D721Med (cell line): ENCODE results near the gene NOX4.
"Not testable (repeated sequence)": the region's sequence is repeated elsewhere in the genome, so short reads cannot be mapped to it uniquely, and the experiment has no call there.

ENCODE experiments used
- DNase-seq: peaks from one replicate; pipeline ENCODE4 v3.0.0; 2011; ENCODE audit warnings: low spot score; ENCODE audit not compliant: insufficient read length
- FAIRE-seq: peaks from 2 replicates; lab custom pipeline; 2011; peaks lifted over from hg19 to GRCh38; lab: Jason Lieb, UNC
- TF ChIP-seq, protein P1 (sequence below): IDR thresholded peaks from 2 replicates; pipeline ENCODE4 v1.5.1; 2012; ENCODE audit warnings: mild to moderate bottlenecking, control low read depth; ENCODE audit not compliant: insufficient read depth; ENCODE audit errors: missing control alignments

The NOX4 gene

DNA sequence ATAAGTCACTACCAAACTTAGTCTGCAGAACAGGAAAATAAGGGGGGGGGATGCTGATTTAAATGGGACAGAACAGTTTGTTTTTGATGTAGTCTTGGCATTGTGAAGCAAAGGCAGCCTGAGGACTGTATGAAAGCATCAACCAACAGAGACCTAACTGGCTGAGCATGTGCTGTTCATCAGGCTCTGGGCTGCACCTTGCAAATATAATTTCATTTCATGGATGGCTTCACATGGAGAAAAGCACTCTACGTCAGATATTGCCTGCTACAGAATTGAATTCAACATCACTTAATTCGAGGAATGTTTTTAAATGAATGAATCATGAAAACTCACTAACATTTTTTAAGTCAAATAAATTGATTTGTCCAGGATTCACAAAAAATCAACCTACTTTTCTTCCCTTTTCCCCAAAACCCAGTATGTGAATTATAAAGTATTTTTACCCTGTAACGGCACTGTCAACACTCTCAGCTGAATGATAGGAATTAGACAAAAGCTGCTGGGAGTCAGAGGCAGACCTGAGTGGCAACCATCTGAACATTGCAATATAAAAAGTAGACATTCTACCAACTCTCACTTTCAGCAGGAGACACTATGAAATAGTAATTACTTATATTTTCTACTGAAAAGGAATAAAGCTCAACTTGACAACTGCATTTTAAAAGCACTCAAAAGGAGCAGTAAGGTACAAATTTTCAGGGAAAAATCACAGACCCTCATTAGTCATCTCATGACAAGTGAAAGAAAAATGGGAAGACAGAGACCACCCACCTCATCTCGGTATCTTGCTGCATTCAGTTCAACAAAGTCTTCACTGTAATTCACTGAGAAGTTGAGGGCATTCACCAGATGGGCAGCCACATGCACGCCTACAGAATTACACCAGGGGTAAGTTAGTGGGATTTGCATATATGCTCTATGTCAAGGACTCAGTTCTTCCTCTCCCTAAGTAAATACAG is 47.5 kb downstream of the NOX4 start:
- TF ChIP-seq, protein P1, sequence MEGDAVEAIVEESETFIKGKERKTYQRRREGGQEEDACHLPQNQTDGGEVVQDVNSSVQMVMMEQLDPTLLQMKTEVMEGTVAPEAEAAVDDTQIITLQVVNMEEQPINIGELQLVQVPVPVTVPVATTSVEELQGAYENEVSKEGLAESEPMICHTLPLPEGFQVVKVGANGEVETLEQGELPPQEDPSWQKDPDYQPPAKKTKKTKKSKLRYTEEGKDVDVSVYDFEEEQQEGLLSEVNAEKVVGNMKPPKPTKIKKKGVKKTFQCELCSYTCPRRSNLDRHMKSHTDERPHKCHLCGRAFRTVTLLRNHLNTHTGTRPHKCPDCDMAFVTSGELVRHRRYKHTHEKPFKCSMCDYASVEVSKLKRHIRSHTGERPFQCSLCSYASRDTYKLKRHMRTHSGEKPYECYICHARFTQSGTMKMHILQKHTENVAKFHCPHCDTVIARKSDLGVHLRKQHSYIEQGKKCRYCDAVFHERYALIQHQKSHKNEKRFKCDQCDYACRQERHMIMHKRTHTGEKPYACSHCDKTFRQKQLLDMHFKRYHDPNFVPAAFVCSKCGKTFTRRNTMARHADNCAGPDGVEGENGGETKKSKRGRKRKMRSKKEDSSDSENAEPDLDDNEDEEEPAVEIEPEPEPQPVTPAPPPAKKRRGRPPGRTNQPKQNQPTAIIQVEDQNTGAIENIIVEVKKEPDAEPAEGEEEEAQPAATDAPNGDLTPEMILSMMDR: no peak
- DNase-seq (no peak), FAIRE-seq (no peak)

DNA sequence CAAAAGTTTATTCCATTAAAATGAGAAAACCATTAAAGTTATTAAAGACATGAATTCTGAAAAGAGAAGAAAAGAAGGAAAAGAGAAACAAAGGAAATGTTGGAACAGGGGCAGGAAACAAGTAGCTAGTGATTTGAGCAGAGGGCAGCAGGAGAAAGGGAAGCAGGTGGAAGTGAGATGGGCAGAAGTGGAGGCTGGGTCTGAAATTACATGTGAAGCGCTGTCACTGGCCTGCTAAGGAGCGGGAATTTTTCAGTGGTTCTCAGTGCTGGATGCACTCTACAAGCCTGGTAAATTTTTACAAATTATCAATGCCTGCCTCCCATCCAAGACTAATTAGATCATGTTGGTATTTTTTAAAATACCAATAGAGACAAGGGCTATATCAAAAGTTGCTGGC is 48.4 kb downstream of the NOX4 start:
- DNase-seq (no peak), FAIRE-seq (no peak)
- TF ChIP-seq, protein P1: no peak

DNA sequence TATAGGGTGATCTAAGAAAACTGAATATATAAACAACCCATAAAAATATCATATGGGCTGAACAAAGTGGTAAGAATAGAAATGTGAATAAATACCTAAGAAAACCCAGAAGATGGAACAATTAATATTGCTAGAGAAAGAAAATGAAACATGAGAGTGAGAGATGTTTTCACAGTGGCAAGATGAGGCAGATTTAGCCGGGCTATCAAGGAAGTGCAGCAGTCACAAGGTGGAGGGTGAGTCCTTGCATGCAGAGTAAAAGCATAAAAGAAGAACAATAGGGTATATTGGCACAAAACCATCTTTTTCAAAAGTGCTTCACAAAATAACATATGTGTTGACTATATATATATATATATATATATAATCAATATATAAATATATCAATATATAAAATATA is 49.6 kb downstream of the NOX4 start:
- TF ChIP-seq, protein P1: no peak
- no peak for DNase-seq
- FAIRE-seq: no peak

DNA sequence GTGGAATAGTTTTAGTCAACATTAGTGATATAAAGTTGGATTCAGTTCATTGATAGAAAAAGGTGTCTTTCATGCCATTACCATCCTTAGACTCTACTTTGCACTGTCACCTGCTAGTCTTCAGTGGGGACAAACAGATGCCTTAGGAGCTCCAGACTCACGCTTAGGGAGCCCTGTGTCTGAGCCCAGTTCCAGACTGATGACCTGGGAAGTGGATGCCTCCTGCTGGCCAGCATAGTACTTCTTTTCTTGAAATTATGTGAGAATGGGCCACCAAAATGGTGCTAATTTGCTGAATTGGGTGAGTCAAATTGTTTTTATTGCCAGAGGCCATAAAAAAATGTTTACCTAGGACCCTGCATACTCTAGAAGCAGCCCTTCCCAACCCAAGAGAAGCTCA is 53.9 kb downstream of the NOX4 start:
- TF ChIP-seq, protein P1: no peak
- DNase-seq: no peak
- FAIRE-seq: no peak

DNA sequence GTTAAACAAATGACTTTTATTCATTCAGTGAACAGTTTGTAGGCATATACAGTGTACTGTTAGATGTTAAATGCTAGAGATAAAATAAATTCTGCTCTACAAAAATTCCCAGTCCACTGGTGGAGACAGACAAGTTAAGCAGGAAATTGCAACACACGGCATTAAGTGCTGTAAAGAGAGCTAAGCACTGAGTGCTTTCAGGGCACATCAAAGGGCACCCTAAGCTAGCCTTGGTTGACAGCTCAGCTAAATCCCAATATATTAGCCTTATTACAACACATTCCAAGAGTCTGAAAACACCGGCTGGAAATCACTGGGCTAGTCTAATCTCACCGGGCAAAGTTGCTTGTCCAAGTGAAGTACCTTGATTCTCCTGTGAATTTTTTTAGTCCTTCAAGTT is 55.1 kb downstream of the NOX4 start:
- FAIRE-seq (peak; percentile 86), DNase-seq (no peak)

DNA sequence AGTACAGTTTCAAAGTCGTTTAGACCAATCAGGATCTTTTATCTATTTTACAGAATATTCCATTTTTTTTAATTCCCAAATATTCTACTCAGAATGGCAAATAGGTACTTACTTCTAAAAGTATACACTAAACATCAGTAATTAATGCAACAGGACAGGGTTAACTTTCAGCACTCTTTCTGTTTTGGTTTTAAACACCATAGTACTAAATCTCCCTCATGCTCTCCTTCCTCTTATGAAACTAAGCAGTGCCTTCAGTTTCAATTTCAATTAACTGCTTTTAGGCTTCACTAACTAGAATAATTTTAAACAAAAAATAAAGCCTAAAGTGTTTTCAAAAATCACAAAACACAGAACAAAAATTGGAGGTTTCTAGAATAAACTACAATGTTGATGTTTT is 57.9 kb downstream of the NOX4 start:
- FAIRE-seq: no peak

More for the DNA sequence above, 55.1 kb downstream of the NOX4 start:
- TF ChIP-seq, protein P1: no peak

DNA sequence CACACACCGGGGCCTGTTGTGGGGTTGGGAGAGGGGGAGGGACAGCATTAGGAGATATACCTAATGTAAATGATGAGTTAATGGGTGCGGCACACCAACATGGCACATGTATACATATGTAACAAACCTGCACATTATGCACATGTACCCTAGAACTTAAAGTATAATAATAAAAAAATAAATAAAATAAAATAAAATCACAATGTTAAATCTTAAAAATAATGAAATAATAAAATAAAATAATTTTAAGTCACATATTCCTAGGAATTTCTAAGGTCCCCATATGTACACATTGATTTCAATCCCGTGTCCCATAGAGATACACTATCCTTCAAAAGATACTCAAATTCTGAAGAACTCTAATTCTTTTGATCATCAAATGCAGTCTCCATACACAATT is 59.0 kb downstream of the NOX4 start:
- not testable (repeated sequence) for DNase-seq, FAIRE-seq

More for the DNA sequence above, 57.9 kb downstream of the NOX4 start:
- DNase-seq: no peak
- TF ChIP-seq, protein P1: no peak

DNA sequence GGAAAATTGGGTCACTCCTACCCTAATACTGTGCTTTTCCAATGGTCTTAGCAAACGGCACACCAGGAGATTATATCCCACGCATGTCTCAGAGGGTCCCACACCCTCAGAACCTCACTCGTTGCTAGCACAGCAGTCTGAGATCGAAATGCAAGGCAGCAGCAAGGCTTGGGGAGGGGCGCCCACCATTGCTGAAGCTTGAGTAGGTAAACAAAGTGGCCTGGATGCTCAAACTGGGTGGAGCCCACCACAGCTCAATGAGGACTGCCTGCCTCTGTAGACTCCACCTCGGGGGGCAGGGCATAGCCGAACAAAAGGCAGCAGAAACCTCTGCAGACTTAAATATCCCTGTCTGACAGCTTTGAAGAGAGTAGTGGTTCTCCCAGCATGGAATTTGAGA is 64.7 kb downstream of the NOX4 start:
- not testable (repeated sequence) for DNase-seq, FAIRE-seq
